ENCODE results near the gene OAS2. TPM values are rescaled to one million over a fixed set of nuclear protein-coding genes. Genes with fewer than 3 reads are reported as not detected.
A peak's percentile ranks its signal among the peaks of the same experiment; 100 is the strongest.

The OAS2 gene
- total and polyA plus RNA-seq, 9 of the 15 experiments (the other 6 are each of a cell fraction or from before 2014, with no cell fraction given), result 0.13 to 0.85 TPM; not detected in 7

GRCh38 chr12:112937741-112938719 lies 40.3 kb upstream of the OAS2 start, which contains the start of gene OAS3 (continued):
- TF ChIP-seq NR0B1 (IDR thresholded peaks at IDR 0.05; ENCODE audit: partially characterized antibody) (no peak), UBTF (IDR thresholded peaks at IDR 0.05; ENCODE audit: borderline replicate concordance in 1 of 2, low read depth in 2 of 2, low read length in 2 of 2) (peak in 1 of 2 experiments; percentile 65; a peak in 1 of 4 replicates), TCF15 (CRISPR knock-in tag; IDR thresholded peaks at IDR 0.05) (no peak), PTBP1 (IDR thresholded peaks at IDR 0.05; ENCODE audit: low read depth, low read length) (no peak), FOSL1 (tag; conservative IDR thresholded peaks at IDR 0.05) (0 out of 2 replicates have a peak, but pooled peaks have one; percentile 18), KAT8 (IDR thresholded peaks at IDR 0.05; ENCODE audit: low read depth) (no peak), ZBTB49 (CRISPR knock-in tag; IDR thresholded peaks at IDR 0.05; ENCODE audit: borderline replicate concordance) (no peak), KDM1A (IDR thresholded peaks at IDR 0.05) (peak in 1 of 2 experiments; percentile 58; a peak in 2 of 4 replicates), MAX (CRISPR knock-in tag; IDR thresholded peaks at IDR 0.05) (peak; percentile 45; the same call in 1 of the 2 replicates), ILF3 (IDR thresholded peaks at IDR 0.05; ENCODE audit: borderline replicate concordance) (no peak), NFIC (IDR thresholded peaks at IDR 0.05) (peak; percentile 35), ZNF124 (CRISPR knock-in tag; IDR thresholded peaks at IDR 0.05) (no peak), E2F4 (CRISPR knock-in tag; IDR thresholded peaks at IDR 0.05; ENCODE audit: low read depth) (no peak), RAD51 (IDR thresholded peaks at IDR 0.05; ENCODE audit: borderline replicate concordance, low read depth) (0 out of 2 replicates have a peak, but pooled peaks have one; percentile 10), SETDB1 (IDR thresholded peaks at IDR 0.05; ENCODE audit: low read length) (no peak), ZNF23 (CRISPR knock-in tag; IDR thresholded peaks at IDR 0.05) (no peak), SAFB2 (IDR thresholded peaks at IDR 0.05; ENCODE audit: borderline replicate concordance, low read depth, low read length, severe bottlenecking) (no peak)
